HG03442 (cell line): ENCODE data around the gene ITCH.
"Not testable (repeated sequence)": the region's sequence is repeated elsewhere in the genome, so short reads cannot be mapped to it uniquely, and the experiment has no call there.

Experiments used
- ATAC-seq: cut with Tn5 transposase; IDR thresholded peaks from one replicate; pipeline ENCODE4 v1.9.1; 2021; ENCODE audit warnings: mild to moderate bottlenecking, moderate library complexity; ENCODE audit not compliant: unreplicated experiment

ITCH gene

DNA sequence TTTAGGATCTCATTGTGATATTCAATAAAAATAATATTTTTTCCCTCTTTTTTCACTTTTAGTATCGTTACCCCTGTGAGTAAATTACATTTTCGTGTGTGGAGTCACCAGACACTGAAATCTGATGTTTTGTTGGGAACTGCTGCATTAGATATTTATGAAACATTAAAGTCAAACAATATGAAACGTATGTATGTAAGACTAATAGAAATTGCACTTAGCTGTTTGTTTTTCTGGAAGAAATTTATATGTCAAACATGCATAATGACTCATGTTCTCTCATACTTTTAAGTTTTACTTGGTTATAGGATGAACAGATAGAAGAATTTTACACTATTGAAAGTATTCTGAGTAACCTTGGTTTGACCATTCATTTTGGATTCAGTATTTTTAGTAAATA is 49.4 kb downstream of the ITCH start:
- no peak for ATAC-seq

DNA sequence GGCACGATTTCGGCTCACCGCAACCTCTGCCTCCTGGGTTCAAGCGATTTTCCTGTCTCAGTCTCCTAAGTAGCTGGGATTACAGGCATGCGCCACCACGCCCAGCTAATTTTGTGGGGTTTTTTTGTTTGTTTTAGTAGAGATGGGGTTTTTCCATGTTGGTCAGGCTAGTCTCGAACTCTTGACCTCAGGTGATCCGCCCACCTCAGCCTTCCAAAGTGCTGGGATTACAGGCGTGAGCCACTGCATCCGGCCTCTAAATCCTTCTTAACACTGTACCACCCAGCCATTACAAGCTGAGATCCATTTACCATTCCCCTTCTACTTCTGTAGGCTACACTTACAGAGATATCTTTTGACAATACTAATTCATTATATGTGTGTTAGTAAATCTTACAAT is 51.5 kb downstream of the ITCH start:
- ATAC-seq: not testable (repeated sequence)

DNA sequence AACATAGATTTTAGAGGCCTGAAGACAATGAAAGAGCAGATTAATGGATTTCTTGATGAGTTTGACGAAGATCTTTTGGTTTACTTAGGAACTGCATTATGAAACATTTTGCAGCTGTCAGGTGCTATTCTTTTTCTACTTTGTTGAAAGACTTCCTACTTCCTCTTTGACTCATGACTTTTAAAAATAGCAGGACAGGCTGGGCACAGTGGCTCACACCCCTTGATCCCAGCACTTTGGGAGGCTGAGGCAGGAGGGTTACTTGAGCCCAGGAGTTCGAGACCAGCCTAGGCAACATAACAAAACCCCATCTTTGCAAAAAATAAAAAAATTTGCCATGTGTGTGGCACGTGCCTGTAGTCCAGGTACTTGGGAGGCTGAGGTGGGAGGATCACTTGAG is 52.0 kb downstream of the ITCH start:
- no peak for ATAC-seq

DNA sequence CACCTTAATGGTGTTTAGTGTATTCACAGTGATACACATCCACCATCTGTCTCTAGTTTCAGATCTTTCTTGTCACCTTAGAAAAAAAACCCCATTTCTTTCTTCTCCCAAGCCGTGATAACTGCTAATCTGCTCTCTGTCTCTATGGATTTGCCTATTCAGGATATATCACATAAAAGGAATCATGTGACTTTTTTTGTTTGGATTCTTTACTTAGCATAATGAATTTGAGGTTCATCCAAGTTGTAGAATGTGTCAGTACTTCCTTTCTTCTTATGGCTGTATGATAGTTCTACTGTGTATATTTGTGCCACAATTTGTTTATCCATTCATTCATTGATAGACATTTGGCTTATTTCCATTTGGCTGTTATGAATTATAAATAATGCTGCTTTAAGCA is 57.1 kb downstream of the ITCH start:
- ATAC-seq: no peak

DNA sequence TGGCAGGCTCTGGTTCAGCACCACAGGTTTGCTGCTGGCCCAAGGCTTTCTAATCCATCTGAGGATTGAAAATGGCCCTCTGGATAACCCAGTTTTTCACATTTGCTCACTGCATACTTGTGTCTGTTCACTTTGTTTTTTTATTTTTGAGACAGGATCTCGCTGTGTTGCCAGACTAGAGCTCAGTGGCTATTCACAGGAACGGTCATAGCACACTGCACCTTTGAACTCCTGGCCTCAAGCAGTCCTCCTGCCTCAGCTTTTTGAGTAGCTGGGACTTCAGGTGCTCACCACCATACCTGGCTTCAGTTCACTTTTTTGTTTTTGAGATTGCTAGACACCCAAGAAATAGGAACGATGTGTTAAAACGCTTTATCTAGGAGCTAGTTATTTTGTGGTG is 57.9 kb downstream of the ITCH start:
- no peak for ATAC-seq

DNA sequence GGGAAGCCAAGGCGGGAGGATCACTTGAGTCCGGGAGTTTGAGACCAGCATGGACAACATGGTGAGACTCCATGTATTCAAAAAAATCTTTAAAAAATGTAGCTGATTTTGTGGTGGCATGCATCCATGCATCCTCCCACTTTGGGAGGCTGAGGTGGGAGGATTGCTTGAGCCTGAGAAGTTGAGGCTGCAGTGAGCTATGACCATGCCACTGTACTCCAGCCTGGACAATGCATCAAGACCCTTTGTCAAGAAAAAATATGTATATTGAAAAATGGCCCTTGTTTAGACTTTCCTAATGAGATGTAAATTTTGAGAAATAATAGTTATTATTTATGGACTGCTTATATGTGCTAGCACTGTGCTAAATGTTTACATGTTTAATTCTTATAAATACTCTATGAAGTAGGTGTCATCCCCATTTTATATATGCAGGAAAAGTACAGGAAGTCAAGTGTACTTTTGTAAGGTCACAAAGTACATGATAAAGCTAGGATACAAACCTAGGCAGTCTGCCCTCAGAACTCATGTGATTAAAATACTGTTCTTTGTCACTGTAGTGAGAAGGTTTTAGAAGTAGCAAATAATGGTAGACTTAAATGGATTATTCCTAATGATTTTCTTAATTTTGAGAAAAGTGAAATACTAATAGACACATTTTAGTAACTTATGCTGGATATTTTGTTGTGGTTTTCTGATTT is 58.8 kb downstream of the ITCH start:
- no peak for ATAC-seq

DNA sequence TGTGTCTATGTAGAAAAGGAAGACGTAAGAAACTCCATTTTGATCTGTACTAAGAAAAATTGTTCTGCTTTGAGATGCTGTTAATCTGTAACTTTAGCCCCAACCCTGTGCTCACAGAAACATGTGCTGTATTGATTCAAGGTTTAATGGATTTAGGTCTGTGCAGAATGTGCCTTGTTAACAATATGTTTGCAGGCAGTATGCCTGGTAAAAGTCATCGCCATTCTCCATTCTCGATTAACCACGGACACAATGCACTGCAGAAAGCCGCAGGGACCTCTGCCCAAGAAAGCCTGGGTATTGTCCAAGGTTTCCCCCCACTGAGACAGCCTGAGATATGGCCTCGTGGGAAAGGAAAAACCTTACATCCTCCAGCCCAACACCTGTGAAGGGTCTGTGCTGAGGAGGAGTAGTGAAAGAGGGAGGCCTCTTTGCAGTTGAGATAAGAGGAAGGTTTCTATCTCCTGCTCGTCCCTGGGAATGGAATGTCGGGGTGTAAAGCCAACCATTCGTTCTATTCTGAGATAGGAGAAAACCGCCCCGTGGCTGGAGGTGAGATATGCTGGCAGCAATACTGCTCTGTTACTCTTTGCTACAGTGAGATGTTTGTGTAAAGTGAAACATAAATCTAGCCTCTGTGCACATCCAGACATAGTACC is 62.1 kb downstream of the ITCH start:
- ATAC-seq: not testable (repeated sequence)

DNA sequence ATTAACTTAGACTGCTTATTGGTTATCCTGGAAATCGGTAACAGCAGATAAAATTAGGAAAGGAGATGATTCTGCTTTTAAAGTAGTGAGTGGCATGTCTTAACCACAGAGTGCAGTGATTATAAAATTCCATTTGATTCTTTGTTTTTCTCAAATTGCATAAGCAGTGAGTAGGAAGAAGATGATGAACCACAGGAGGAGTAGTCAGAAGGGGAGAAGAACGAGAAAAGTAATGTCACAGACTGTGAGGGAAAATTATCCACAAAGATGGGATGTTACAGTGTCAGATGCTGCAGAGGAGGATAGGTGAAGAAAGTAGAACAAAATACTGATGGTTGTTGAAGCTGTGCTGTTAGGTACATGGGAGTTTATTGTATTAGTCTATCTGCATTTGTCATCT is 63.0 kb downstream of the ITCH start:
- no peak for ATAC-seq

DNA sequence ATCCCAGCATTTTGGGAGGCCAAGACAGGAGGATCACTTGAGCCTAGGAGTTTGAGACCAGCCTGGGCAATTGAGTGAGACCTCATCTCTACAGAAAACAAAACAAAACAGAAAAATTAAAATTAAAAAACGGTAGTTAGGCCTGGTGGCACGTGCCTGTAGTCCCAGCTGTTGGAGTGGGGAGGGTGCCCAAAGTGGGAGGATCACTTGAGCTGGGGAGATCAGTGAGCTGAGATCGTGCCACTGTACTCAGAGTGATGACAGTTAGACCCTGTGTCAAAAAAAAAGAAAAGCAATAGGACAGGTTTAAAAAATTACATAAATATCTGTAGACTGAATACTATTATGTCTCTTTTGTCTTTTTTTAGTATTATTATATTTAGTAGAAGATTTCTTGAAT is 64.3 kb downstream of the ITCH start:
- ATAC-seq: no peak

DNA sequence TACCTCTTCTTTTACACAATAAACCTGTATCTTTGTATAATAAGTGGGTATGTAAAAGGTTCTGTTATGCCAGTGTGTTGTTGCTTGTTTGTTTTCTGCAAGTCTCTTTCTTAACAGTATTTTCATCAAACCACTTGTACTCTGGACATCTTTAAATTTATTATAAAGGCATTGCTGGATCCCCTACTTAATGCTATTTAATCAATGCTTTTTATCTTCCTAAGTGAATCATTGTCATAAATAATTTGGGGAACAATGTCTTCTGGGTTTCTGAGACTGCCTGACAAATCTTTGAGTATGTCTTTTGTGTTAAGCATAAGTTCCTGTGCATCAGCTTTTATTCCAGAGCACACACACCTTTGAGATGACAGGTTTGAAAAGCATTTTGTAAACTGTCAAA is 64.7 kb downstream of the ITCH start:
- ATAC-seq: no peak

DNA sequence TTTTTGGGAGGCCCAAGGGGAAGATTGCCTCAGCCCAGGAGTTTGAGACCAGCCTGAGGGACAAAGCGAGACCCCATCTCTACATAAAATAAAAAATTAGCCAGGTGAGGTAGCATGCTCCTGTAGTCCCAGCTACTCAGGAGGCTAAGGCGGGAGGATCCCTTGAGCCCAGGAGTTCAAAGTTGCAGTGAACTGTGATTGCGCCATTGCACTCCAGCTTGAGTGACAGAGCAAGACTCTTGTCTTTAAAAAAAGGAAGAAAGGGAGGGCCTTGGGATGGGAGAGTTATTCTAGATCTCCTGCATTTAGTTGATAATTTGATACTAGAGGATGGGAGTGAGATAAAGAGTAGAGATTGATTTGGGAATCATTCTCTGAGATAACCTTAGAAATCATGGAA is 68.1 kb downstream of the ITCH start:
- no peak for ATAC-seq

DNA sequence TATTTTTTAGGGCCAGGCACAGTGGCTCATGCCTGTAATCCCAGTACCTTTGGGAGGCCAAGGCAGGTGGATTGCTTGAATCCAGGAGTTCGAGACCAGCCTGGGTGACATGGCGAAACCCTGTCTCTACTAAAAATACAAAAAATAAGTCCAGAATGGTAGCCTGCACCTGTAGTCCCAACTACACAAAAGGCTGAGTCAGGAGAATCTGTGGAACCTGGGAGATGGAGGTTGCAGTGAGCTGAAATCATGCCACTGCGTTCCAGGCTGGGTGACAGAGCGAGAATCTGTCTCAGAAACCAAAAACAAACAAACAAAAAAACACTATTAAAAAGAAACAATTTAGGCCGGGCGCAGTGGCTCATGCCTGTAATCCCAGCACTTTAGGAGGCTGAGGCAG is 69.6 kb downstream of the ITCH start:
- not testable (repeated sequence) for ATAC-seq

DNA sequence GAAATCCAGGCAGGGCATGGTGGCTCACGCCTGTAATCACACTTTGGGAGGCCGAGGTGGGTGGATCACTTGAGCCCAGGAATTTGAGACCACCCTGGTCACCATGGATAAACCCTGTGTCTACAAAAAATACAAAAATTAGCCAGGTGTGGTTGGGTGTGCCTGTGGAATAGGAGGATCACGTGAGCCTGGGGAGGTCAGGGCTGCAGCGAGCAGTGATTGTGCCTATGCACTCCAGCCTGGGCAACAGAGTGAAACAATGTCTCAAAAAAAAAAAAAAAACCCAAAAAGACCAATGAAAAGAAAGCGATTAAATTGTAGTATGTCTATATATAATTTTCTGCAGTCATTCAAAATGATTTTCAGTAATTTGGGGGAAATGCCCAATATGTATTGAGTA is 70.3 kb downstream of the ITCH start:
- ATAC-seq: no peak

DNA sequence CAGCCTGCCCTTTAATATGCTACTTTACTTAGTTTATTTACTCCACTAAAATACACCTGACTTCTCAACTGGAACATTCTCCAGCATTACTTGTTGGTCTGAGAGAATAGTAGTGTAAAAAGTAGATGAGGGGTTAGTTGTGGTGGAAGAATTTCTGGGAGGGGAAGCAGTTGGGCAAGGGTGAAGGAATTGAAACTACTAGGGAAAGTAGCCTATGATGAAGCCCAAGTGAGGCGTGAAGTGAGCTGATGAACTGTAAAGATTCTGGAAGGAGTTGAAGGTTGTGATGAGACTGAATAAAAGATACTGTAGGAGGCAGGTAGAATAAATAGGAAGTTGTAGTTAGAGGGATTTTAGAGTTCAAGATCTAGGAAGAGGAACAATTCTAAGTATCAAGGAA is 72.5 kb downstream of the ITCH start:
- no peak for ATAC-seq

DNA sequence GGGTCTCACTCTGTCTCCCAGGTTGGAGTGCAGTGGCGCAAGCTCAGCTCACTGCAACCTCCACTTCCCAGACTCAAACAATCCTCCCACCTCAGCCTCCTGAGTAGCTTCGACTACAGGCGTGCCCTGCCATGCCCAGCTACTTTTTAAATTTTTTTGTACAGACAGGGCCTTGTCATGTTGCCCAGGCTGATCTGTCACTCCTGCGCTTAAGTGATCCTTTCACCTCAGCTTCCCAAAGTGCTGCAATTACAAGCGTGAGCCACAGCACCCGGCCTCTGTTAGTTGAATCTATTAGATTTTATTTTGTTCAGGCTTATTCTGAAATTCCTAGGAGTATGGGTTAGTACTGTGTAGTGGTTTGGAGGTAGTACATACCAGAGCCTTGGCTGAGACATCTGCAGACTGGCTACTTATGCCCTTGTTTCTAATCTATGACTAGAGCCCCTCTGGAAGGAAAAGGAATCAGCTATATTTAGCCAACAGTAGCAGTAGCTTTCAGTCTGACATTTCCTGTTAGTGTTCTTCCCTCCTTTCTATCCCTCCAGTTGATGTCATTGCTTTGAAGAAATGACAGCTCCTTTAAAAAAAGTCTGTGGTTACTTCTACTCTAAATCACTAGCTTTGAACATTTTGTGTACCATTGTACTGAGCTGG is 74.4 kb downstream of the ITCH start:
- no peak for ATAC-seq

DNA sequence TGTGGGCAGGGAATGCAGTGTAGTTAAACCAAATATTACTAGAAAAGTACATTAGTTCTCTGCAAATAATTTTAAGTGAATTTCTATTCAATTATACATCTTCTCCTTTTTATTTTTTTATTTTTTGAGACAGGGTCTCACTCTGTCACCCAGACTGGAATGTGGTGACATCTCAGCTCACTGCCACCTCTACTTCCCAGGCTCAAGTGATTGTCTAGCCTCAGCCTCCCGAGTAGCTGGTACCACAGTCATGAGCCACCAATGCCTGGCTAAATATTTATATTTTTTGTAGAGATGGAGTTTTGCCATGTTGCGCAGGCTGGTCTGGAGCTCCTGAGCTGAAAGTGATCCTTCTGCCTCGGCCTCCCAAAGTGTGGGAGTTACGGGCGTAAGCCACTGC is 76.1 kb downstream of the ITCH start:
- no peak for ATAC-seq

DNA sequence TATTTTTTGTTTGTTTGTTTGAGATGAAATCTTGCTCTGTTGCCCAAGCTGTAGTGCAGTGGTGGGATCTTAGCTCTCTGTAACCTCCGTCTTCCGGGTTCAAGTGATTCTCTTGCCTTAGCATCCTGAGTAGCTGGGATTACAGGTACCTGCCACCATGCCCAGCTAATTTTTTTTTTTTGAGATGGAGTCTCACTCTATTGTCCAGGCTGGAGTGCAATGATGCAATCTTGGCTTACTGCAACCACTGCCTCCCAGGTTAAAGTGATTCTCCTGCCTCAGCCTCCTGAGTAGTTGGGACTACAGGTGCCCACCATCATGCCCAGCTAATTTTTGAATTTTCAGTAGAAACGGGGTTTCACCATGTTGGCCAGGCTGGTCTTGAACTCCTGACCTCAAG is 78.3 kb downstream of the ITCH start:
- not testable (repeated sequence) for ATAC-seq

DNA sequence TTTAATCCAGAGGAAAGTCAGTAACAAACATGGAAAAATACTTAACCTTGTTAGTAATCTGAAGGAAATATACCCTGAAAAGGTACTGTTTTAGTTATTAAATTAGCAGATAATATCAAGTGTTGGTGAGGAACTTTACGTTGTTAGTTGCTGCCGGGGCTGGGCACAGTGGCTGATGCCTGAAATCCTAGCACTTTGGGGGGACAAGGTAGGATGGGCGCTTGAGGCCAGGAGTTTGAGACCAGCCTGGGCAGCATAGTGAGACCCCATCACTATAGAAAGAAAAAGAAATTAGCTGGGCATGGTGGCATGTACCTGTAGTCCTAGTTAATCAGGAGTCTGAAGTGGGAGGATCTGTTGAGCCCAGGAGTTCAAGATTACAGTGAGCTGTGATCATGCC is 80.5 kb downstream of the ITCH start:
- no peak for ATAC-seq

DNA sequence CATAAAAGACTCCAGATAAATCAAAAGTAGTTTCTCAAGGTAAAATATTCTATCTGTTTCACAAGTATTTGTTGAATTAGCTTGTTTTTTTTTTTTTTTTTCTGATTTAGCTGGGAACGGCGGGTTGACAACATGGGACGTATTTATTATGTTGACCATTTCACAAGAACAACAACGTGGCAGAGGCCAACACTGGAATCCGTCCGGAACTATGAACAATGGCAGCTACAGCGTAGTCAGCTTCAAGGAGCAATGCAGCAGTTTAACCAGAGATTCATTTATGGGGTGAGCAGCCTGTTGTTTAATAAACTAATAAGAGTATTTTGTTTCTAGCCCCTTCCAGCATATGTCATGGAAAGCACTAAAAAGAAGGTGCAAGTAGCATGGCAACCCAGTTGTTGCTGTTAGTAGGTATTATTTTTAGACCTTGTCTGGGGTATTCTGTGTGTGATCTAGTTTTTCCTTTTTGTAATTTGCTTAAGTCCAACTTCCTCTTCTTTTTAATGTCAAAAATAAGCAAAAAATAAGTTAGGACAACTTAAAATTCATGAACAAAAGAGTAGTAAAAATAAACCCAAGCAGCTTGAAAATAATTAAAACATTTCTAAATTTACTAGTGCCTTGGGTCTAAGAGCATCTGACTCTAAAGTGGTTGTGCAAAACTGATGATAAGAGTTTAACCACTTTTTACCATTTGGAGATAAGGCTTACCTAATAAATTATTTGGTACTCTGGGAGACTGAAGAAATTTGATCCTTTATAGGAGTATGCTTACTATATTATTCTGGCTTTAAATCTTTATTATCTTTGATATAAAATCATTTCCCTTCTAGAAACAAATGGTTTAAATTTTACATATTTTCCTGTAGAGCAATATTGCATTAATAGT is 82.3 kb downstream of the ITCH start:
- ATAC-seq: no peak

DNA sequence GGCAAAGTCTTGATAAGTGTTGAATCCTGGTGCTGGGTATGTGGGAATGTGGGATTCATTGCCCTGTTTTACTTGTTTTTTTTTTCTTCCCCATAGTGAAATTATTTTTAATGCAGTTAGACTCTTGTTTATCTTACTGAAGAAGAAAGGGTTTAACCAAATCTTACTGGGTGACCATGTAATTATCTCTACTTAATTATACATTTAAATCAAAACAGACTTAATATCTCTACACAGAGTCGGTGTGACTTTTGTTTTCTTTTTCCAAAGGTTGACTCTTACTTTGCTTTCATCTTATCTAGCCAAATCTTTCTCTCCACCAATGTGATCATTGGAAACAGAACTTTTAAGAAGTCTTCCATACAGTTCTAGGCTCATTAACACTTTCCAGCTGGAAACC is 85.4 kb downstream of the ITCH start:
- no peak for ATAC-seq
